Omental fat pad (tissue), 4 donors: Measurements from ENCODE around the gene ATG5. TPM values are rescaled to one million over a fixed set of nuclear protein-coding genes. Genes with fewer than 3 reads are reported as not detected.

ENCODE experiments used
- ATAC-seq: fragments of 150-250 bp; one replicate; pipeline ENCODE4 v1.9.1; 2016; ENCODE audit warnings: mild to moderate bottlenecking, moderate library complexity; ENCODE audit not compliant: low FRiP score
- DNase-seq: peaks from one replicate; pipeline ENCODE4 v3.0.0-alpha.2; 2019; ENCODE audit warnings: low spot score
- small RNA-seq: library from RNA; depleted of rRNA; stranded (forward); fragments of <200 nt; gene quantifications from one replicate; pipeline ENCODE3, GENCODE V24; 2016
- total RNA-seq, 4 donors: library from RNA; depleted of rRNA; stranded (reverse); fragments of >200 nt; gene quantifications; one replicate each; pipeline ENCODE4 v1.1.0, GENCODE V29; 2016
- TF ChIP-seq, protein P1 (sequence below), 3 donors: fragments of 450-650 bp; IDR thresholded peaks; one replicate each; pipeline ENCODE4 v1.5.1; 2016 to 2017; ENCODE audit warnings: antibody characterized with exemption in 3 of 3, mild to moderate bottlenecking in 3 of 3, moderate library complexity in 2 of 3

The ATG5 gene
- total RNA-seq, 4 donors from 2014 or later: 27.8 to 40.0 (median 31.8) TPM

DNA sequence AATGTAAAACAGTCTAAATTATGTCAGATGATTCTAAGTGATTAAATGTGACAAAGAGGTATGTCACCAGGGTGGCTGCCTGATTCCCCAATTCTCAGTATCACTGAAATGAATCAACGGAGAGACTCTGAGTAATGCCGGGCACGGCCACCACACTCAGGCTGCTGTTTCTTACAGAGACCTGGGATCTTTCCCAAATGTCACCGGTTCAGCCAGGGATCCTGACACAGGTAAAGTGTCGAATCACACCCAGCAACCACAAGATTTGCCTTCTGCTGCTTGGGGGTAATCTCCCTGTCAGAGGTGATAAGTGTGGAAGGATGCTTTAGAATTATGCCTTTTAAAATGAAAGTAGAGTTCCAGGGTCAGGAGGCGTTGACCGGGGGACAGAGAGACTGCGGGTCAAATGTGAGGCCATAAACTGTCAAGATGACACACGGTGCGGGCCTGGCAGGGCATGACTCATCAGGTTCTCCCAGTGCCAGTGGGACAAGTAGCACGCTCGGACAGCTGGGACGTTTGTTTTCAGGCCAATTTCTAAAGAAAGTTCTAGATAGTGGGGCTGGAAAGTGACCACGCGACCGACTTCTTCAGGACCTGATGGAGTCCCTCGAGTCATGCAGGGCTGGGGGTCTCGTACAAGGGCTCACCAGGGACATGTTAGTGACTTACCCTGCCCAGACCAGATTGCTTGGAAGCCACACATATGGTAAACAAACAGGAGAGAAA lies 190.5 kb downstream of the ATG5 start:
- no peak for ATAC-seq
- no peak for DNase-seq

More for the DNA sequence above, 190.5 kb downstream of the ATG5 start:
- TF ChIP-seq, protein P1, sequence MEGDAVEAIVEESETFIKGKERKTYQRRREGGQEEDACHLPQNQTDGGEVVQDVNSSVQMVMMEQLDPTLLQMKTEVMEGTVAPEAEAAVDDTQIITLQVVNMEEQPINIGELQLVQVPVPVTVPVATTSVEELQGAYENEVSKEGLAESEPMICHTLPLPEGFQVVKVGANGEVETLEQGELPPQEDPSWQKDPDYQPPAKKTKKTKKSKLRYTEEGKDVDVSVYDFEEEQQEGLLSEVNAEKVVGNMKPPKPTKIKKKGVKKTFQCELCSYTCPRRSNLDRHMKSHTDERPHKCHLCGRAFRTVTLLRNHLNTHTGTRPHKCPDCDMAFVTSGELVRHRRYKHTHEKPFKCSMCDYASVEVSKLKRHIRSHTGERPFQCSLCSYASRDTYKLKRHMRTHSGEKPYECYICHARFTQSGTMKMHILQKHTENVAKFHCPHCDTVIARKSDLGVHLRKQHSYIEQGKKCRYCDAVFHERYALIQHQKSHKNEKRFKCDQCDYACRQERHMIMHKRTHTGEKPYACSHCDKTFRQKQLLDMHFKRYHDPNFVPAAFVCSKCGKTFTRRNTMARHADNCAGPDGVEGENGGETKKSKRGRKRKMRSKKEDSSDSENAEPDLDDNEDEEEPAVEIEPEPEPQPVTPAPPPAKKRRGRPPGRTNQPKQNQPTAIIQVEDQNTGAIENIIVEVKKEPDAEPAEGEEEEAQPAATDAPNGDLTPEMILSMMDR (IDR thresholded peaks at IDR 0.05): no peak

Small RNA genes lying within 50 kb of the gene (small RNA-seq; reads per million reads assigned to genes)
- not detected for gene RF00015
- gene RN7SL47P: not detected
- gene RNU6-344P: not detected

Other genes starting within 250 kb of the ATG5 start
- gene PRDM1, start 239.4 kb downstream of the ATG5 start, total RNA-seq: 10 to 100 TPM in 2 of 4 donors, 1 to 10 TPM in 2; 7.0 to 20.8 (median 10.3) TPM
- 10 to 100 TPM; 14.9 to 36.9 (median 20.7) TPM for gene CRYBG1, start 35.0 kb upstream of the ATG5 start, total RNA-seq